Measurements from ENCODE around the gene AHDC1.

AHDC1 gene

GRCh38 chr1:27597516-27598294, 6.2 kb downstream of the AHDC1 start:
- DNase-seq, result no peak

- DNase-seq, result no peak
Measured at GRCh38 chr1:27596986-27597385, 7.0 kb downstream of the AHDC1 start.

- DNase-seq, result no peak
Measured at GRCh38 chr1:27596261-27596660, 7.7 kb downstream of the AHDC1 start.

GRCh38 chr1:27595597-27595996, 8.3 kb downstream of the AHDC1 start:
- no peak for DNase-seq

GRCh38 chr1:27594564-27595510, 9.1 kb downstream of the AHDC1 start:
- no peak for DNase-seq

GRCh38 chr1:27593678-27594563, 10.0 kb downstream of the AHDC1 start:
- DNase-seq, result no peak

- no peak for DNase-seq
Measured at GRCh38 chr1:27592931-27593677, 10.8 kb downstream of the AHDC1 start.

GRCh38 chr1:27592232-27592930, 11.6 kb downstream of the AHDC1 start:
- DNase-seq, result no peak

GRCh38 chr1:27591622-27592021, 12.3 kb downstream of the AHDC1 start:
- peak; percentile 38 for DNase-seq

GRCh38 chr1:27590917-27591508, 12.9 kb downstream of the AHDC1 start:
- DNase-seq, result no peak

GRCh38 chr1:27589841-27590426, 14.0 kb downstream of the AHDC1 start:
- no peak for DNase-seq

- no peak for DNase-seq
Measured at GRCh38 chr1:27589441-27589840, 14.5 kb downstream of the AHDC1 start.

- no peak for DNase-seq
Measured at GRCh38 chr1:27588256-27589232, 15.4 kb downstream of the AHDC1 start.

- no peak for DNase-seq
Measured at GRCh38 chr1:27585684-27586083, 18.3 kb downstream of the AHDC1 start.

GRCh38 chr1:27584453-27584852, 19.5 kb downstream of the AHDC1 start:
- no peak for DNase-seq

- DNase-seq, result no peak
Measured at GRCh38 chr1:27583479-27583878, 20.5 kb downstream of the AHDC1 start.

GRCh38 chr1:27581823-27582243, 22.1 kb downstream of the AHDC1 start:
- no peak for DNase-seq

- no peak for DNase-seq
Measured at GRCh38 chr1:27577504-27578188, 26.3 kb downstream of the AHDC1 start.

- no peak for DNase-seq
Measured at GRCh38 chr1:27576806-27577227, 27.1 kb downstream of the AHDC1 start.

Measured in NCI-H1048 (cell line).